ENCODE measurements around the gene CLK1. TPM values are rescaled to one million over a fixed set of nuclear protein-coding genes. Genes with fewer than 3 reads are reported as not detected.

CLK1 gene
- total RNA-seq, 2 donors from 2014 or later: 49.4 to 59.5 TPM

GRCh38 chr2:200850512-200851256 lies 13.8 kb downstream of the CLK1 start:
- H3K27ac ChIP-seq: no peak overlapping the region
- TF ChIP-seq, protein P1, sequence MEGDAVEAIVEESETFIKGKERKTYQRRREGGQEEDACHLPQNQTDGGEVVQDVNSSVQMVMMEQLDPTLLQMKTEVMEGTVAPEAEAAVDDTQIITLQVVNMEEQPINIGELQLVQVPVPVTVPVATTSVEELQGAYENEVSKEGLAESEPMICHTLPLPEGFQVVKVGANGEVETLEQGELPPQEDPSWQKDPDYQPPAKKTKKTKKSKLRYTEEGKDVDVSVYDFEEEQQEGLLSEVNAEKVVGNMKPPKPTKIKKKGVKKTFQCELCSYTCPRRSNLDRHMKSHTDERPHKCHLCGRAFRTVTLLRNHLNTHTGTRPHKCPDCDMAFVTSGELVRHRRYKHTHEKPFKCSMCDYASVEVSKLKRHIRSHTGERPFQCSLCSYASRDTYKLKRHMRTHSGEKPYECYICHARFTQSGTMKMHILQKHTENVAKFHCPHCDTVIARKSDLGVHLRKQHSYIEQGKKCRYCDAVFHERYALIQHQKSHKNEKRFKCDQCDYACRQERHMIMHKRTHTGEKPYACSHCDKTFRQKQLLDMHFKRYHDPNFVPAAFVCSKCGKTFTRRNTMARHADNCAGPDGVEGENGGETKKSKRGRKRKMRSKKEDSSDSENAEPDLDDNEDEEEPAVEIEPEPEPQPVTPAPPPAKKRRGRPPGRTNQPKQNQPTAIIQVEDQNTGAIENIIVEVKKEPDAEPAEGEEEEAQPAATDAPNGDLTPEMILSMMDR (IDR thresholded peaks at IDR 0.05): no peak
- H3K9ac ChIP-seq (ENCODE audit: low read depth in 2 of 2, low read length in 2 of 2): no peak overlapping the region
- H3K27me3 ChIP-seq: no peaks in the 10 kb centered on the region
- peaks cover 33% of the 10 kb centered on the region for H3K36me3 ChIP-seq
- DNase-seq: no peak
- no peak overlapping the region for H3K4me3 ChIP-seq
- H3K9me3 ChIP-seq: no peaks in the 10 kb centered on the region
- intact Hi-C loops (cut with DNase I): no loop called here
- no peaks in the 10 kb centered on the region for H3K4me1 ChIP-seq

DNA sequence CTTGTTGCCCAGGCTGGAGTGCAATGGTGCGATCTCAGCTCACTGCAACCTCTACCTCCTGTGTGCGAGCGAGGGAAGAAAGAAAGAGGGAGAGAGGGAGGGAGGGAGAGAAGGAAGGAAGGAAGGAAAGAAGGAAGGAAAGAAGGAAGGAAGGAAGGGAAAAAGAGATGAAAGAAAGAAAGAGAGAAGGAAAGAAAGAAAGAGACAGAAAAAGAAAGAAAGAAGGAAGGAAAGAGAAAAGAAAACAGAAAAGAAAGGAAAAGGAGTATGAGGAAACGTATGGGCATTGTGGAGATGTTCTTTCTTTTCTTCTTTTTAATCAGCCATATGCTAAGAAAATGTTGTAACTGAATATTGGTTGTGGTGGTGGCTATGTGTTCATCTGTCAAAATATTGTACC lies 16.5 kb downstream of the CLK1 start:
- peaks cover 8% of the 10 kb centered on the region for H3K36me3 ChIP-seq
- H3K27ac ChIP-seq: no peak overlapping the region
- intact Hi-C loops (cut with DNase I): no loop called here
- DNase-seq: no peak
- no peaks in the 10 kb centered on the region for H3K27me3 ChIP-seq
- H3K4me3 ChIP-seq: no peak overlapping the region
- no peak overlapping the region for H3K9ac ChIP-seq (ENCODE audit: low read depth in 2 of 2, low read length in 2 of 2)
- TF ChIP-seq, protein P1 (IDR thresholded peaks at IDR 0.05): no peak
- H3K4me1 ChIP-seq: no peaks in the 10 kb centered on the region
- H3K9me3 ChIP-seq: no peaks in the 10 kb centered on the region

DNA sequence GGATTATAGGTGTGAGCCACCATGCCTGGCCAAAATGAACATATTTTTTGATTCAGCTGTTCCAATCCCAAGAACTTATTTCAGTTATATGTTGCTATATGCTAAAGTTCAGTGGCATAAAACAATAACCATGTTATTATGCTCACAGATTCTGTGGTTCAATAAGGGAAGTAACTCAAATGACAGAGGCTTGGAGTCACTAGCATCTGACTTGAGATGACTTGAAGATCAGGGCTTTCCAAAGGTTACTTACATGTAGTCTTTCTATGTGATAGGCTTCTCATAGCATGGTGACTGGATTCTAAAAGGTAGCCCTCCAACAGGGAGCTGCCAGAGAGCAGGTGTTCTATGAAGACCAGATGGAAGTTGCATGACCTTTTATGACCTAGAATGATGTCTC lies 17.2 kb downstream of the CLK1 start:
- peaks cover 7% of the 10 kb centered on the region for H3K36me3 ChIP-seq
- no peak overlapping the region for H3K4me3 ChIP-seq
- no peak for DNase-seq
- H3K9me3 ChIP-seq: no peaks in the 10 kb centered on the region
- intact Hi-C loops (cut with DNase I): no loop called here
- no peak overlapping the region for H3K27ac ChIP-seq
- no peaks in the 10 kb centered on the region for H3K27me3 ChIP-seq
- H3K4me1 ChIP-seq: no peaks in the 10 kb centered on the region
- H3K9ac ChIP-seq (ENCODE audit: low read depth in 2 of 2, low read length in 2 of 2): no peak overlapping the region
- TF ChIP-seq, protein P1 (IDR thresholded peaks at IDR 0.05): no peak

- Histone ChIP-seq H3K9ac (ENCODE audit: low read depth in 2 of 2, low read length in 2 of 2) (no peak overlapping the region), H3K9me3 (no peaks in the 10 kb centered on the region), H3K27me3 (no peaks in the 10 kb centered on the region), H3K36me3 (no peaks in the 10 kb centered on the region), H3K4me1 (no peaks in the 10 kb centered on the region), H3K4me3 (no peak overlapping the region), H3K27ac (no peak overlapping the region)
- DNase-seq: no peak
- intact Hi-C loops (cut with DNase I): no loop called here
- TF ChIP-seq, protein P1 (IDR thresholded peaks at IDR 0.05): no peak
Measured at GRCh38 chr2:200845669-200846325, 18.7 kb downstream of the CLK1 start.

DNA sequence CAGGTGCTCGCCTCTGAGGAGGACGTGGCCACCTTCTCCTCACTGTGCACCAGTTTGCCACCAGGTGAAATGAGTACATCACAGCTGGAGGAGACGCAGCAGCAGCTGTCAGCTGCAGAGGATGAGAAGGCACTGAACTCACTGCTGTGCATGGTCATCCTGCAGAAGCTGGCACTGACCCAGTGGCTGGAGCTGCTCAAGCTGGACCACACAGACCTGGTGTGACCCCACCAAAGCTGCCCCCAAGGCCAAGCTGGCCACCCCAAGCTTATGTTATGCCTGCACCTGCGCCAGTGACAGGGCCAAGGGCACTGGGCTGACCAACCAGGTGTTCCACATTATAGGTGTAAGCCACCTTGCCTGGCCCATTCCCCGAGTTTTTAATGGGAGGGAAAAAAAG lies 19.3 kb downstream of the CLK1 start:
- Histone ChIP-seq H3K36me3 (no peaks in the 10 kb centered on the region), H3K27me3 (no peaks in the 10 kb centered on the region), H3K9ac (ENCODE audit: low read depth in 2 of 2, low read length in 2 of 2) (no peak overlapping the region), H3K27ac (no peak overlapping the region), H3K4me1 (no peaks in the 10 kb centered on the region), H3K9me3 (no peaks in the 10 kb centered on the region), H3K4me3 (no peak overlapping the region)
- TF ChIP-seq, protein P1 (IDR thresholded peaks at IDR 0.05): no peak
- no peak for DNase-seq
- intact Hi-C loops (cut with DNase I): no loop called here
